Mucosa of stomach (tissue), 1 donor: ENCODE results near the gene CABP2.

Experiments
- H3K27me3 ChIP-seq: one replicate; pipeline ENCODE4 v1.7.0; 2013; ENCODE audit warnings: mild to moderate bottlenecking, low read length; ENCODE audit not compliant: control insufficient read depth, insufficient read depth
- H3K36me3 ChIP-seq: one replicate; pipeline ENCODE4 v1.7.0; 2013; ENCODE audit warnings: low read length; ENCODE audit not compliant: control insufficient read depth, insufficient read depth
- H3K4me1 ChIP-seq: one replicate; pipeline ENCODE4 v1.7.0; 2013; ENCODE audit warnings: mild to moderate bottlenecking, low read length; ENCODE audit not compliant: control insufficient read depth, insufficient read depth
- H3K4me3 ChIP-seq: one replicate; pipeline ENCODE4 v1.7.0; 2013; ENCODE audit warnings: low read length
- H3K9ac ChIP-seq: one replicate; pipeline ENCODE4 v1.7.0; 2013; ENCODE audit warnings: mild to moderate bottlenecking, low read length, moderate library complexity
- H3K9me3 ChIP-seq: one replicate; pipeline ENCODE4 v1.7.0; 2013; ENCODE audit warnings: mild to moderate bottlenecking, low read length, moderate library complexity; ENCODE audit not compliant: control insufficient read depth
- donor health status: Pancreatic carcinoma.

Gene CABP2

DNA sequence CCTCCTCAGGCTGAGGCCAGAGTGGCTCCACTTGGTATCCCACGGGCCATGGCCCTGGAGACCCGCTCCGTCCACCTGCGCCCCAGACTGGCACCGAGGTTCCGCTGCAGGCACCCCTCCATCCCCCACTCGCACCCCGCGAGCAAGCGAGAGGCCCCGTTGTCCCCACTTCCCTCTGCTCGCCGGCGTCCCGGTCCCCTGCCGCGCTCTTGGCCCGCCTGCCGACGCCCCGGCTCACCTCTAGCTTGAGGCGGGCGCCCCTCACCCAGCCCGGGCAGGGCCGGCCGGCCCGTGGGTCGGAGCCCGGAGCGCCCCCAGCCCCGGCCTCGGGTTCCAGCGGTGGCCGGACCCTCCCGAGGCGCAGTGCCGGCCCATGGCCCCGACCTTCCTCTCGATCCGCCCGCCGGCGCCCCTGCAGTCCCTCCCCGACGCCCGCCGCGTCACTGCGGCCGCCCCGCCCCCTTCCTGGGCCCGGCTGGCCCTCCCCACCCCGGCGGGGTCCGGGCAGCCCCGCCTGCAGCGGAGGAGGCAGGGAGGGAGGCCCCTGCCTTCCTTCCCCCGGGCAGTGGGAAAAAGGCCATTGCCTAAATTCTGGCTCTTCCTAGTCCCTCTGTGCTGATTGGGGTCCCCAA, 18.2 kb downstream of the CABP2 start, which contains the start of gene PITPNM1:
PITPNM1 (minus strand) TSS at position 414 of the 632 bp plus-strand sequence. CDS start 1,183 bp downstream, outside the sequence.
- Histone ChIP-seq H3K9me3 (no peaks in the 10 kb centered on the region), H3K27me3 (no peaks in the 10 kb centered on the region), H3K9ac (peak within 1 kb of the TSS; percentile 87), H3K4me1 (peaks cover 40% of the 10 kb centered on the region), H3K4me3 (peak within 1 kb of the TSS; percentile 86), H3K36me3 (no peaks in the 10 kb centered on the region)

DNA sequence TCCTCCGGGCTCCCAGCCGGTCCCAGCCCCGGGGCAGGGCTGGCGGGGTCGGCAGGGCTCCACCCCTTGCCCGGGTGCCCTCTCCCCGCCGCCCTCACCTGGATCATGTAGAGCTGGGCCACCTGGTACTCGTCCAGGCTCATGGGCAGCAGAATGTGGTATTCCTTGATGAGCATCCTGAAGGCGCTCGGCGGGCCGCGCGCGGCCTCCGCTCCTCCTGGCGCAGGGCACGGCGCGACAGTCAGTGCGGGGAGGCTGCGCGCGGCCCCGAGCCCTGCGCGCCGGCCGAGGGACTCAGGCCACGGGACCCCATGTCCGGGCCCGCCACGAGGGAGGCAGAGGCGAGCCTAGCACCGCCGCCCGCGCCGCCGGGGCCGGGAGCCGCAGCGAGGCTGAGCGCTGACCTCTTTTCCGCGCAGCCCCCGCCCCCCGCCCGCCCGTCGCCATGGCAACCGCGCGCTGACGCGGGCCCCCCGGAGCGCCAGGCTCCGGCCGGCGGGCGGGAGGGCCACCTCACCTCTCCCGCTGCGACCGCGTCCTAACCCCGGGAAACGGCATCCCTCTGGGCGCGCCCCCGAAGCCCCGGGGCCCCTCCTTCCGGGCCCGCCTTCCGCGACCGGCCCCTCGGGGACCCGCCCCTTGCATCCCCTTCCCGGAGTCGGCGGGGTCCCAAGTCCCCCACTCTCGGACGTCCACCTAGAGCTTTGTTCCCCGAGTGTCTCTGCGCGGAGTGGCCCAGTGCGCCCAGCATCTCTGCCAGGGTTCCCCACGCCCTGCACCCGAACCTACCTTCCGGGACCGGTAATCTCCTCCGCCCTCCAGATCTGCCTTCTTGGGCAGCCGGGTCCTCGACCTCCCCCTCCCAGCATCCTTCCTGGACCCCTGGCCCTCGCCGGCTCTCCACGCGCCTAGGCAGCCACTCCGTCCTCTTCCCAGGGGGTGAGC, 19.0 kb downstream of the CABP2 start:
- peaks cover 40% of the 10 kb centered on the region for H3K4me1 ChIP-seq
- no peaks in the 10 kb centered on the region for H3K9me3 ChIP-seq
- H3K27me3 ChIP-seq: no peaks in the 10 kb centered on the region
- peak overlapping the region; percentile 85 for H3K9ac ChIP-seq
- H3K36me3 ChIP-seq: no peaks in the 10 kb centered on the region
- H3K4me3 ChIP-seq: peak overlapping the region; percentile 86

DNA sequence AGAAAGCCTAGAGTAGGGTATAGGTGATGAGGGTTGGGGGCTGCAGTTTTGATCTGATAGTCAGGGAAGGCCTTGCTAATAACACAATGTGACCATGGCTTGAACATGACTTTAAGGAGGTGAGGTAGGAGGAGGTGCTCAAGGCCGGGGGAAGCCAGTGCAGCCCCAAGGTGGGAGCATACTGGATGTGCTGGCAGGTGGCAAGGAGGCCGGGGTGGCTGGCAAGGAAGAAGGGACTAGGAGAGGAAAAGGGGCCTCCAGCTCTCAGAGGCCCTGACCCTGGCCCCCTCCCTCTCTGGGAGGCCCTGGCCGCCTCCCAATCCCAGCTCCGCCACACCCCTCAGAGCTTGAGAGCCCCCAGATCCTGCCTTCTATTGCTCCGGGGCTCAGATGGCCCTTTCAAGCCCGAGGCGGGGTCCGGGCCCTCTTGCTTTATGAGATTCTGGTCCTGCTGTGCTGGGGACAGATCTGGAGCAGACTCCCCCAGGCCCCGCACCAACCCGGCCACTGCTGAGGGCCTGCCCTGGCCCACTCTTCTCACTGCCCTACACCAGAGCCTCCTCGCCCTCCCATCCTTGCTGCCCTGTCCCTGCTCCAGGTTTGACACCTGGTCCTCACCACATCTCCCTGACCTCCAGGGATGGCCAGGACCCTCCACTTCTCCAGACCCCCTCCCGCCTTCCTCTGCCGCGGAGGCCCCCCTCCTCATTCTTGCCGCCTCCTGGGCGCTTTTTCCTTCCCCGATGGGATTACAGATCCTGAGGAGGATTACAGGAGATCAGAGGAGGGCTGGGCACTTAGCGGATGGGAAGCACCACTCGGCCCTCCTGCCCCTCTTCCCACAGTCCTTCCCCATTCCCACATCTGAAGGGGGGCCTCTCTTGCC, 19.9 kb downstream of the CABP2 start:
- Histone ChIP-seq H3K9ac (peak overlapping the region; percentile 53), H3K36me3 (no peaks in the 10 kb centered on the region), H3K27me3 (no peaks in the 10 kb centered on the region), H3K4me3 (peak overlapping the region; percentile 16), H3K4me1 (peaks cover 33% of the 10 kb centered on the region), H3K9me3 (no peaks in the 10 kb centered on the region)

DNA sequence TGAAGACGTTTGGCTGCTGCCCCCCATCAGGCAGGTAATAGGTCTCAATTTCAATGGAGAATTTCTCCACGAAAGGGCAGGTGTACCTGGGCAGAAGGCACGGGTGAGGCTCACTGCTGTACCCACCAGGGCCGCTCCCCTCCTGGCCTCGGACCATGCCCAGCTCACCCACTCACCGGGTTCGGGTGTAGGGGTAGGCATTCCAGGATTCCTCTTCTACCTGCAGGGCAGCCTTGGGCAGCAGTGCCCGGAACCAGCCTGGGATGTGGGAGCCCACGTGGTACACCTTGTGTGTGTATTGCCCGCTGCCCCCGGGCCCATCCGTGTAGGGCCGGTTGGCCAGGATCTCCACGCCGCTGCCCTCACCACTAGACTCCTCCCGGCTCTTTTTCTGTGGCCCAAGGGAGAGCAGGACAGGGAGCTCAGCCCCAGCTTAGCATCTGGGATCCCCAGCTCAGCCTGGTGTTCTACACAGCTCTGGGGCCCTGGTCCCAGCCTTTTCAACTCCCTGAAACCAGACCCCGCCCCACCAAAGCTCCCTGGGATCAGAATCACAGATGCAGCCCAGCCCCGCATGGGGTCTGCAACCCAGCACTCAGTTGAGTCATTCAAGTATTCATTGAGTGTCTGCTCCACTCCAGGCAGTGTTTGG, 20.8 kb downstream of the CABP2 start:
- Histone ChIP-seq H3K27me3 (no peaks in the 10 kb centered on the region), H3K9ac (no peak overlapping the region), H3K4me1 (peaks cover 30% of the 10 kb centered on the region), H3K4me3 (no peak overlapping the region), H3K36me3 (no peaks in the 10 kb centered on the region), H3K9me3 (no peaks in the 10 kb centered on the region)

DNA sequence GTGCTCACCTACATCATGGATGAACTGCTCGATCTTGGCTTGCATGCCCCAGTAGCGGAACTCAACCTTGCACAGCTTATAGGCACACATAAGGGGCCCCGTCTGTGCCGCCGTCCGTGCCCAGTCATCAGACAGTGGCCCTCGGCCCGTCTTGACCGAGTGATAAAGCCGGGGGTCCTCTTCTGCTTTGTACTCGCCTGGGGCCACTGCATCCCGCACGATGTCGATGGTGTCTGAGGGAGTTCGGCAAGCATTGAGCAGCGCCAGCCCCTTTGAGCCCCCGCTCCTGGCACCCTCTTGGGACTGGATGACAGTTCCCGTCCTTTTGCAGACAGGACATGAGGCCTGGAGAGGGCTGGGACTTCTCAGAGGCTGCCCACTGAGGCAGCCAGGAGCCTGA, 21.4 kb downstream of the CABP2 start:
- H3K36me3 ChIP-seq: no peaks in the 10 kb centered on the region
- no peaks in the 10 kb centered on the region for H3K9me3 ChIP-seq
- no peak overlapping the region for H3K9ac ChIP-seq
- peaks cover 24% of the 10 kb centered on the region for H3K4me1 ChIP-seq
- H3K27me3 ChIP-seq: no peaks in the 10 kb centered on the region
- no peak overlapping the region for H3K4me3 ChIP-seq

DNA sequence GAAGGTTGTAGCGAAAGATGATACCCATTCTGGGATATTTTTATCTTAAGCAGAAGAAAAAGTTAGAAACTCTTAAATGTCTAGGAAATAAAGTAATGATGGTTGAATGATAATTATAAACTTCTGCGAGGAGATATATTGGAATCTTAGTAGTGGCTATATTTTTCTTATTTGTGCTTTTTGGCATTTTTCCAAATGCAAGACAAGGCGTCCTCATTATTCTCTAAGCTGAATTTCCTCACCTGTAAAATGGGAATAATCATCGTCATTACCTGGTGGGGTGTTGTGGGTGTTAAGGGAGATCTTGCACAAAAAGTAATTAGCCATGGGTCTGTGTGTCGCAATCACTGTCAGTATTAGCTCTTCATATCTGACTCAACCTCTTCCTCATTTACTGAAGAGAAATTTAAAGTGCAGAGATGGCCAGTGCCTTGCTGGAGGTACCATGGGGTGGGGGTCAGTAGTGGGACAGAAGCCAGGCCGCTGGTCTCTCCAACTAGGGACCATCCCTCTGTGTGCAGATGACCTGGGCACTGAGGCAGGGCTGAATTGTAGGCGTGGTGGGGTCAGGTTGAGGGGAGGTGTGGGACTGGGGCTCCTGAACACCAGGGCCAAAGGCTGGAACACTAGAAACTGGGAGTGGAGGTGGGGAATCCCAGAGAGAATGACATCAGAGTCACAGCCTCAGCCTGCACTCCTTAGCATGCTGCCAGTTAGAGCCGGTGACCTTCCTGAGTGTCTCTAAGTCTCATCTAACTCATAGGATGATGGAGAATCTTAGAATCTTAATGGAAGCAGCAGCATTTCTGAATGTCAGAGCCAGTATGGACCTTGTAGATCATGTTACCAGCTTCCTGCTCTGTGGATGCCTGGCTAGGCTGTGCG, 22.2 kb downstream of the CABP2 start:
- H3K36me3 ChIP-seq: no peaks in the 10 kb centered on the region
- no peaks in the 10 kb centered on the region for H3K27me3 ChIP-seq
- H3K4me1 ChIP-seq: peaks cover 16% of the 10 kb centered on the region
- H3K9me3 ChIP-seq: no peaks in the 10 kb centered on the region
- H3K4me3 ChIP-seq: no peak overlapping the region
- H3K9ac ChIP-seq: no peak overlapping the region

DNA sequence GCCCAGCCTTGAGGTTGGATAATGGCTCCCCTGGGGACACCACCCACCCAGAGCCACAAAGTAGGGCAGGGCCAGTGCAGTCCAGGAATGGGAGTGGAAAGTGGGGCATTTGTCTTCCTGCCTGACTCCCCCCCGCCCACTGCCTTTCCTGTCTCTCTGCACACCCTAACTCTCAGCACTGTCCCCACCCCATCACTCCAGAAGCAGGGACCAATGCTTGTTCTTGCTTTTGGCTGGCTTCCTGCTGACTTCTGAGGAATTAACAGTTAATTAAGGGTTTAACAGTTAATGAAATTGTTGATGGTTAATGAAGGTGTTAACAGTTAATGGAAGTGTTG, 22.8 kb downstream of the CABP2 start:
- no peaks in the 10 kb centered on the region for H3K27me3 ChIP-seq
- H3K4me1 ChIP-seq: peaks cover 10% of the 10 kb centered on the region
- H3K9me3 ChIP-seq: no peaks in the 10 kb centered on the region
- H3K4me3 ChIP-seq: no peak overlapping the region
- H3K36me3 ChIP-seq: no peaks in the 10 kb centered on the region
- no peak overlapping the region for H3K9ac ChIP-seq

DNA sequence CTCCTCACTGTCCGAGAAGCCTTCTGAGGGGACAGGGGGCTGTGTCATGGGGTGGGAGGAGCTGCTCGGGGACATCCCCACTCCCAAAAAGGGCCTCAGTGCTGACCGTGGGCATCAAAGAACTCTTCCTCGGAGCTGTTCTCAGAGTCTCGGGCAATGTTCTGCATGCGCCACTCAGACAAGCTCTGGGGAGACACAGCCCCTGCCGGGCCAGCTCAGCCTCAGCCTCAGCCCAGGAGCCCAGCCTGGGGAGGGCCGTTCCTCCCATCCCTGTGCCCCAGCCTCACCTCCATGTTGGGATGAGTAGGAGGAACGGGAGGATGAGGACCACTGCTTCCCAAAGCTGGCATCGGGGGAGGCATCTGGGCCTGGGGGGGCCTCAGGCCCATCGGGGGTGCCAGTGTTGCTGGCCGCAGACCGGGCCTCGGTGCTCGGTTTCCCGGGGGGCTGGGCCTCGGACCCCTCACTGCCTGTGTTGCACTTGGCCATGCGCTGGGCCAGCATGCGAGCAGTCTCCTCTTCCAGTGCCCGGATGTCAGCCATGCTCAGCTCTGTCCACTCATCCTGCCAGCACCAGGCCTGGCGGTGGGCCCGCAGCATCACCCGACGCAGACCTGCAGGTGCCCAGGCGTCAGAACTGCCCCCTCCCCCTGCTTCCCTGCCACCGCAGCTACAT, 23.3 kb downstream of the CABP2 start:
- no peak overlapping the region for H3K4me3 ChIP-seq
- no peaks in the 10 kb centered on the region for H3K36me3 ChIP-seq
- peaks cover 8% of the 10 kb centered on the region for H3K4me1 ChIP-seq
- no peak overlapping the region for H3K9ac ChIP-seq
- H3K27me3 ChIP-seq: no peaks in the 10 kb centered on the region
- no peaks in the 10 kb centered on the region for H3K9me3 ChIP-seq

DNA sequence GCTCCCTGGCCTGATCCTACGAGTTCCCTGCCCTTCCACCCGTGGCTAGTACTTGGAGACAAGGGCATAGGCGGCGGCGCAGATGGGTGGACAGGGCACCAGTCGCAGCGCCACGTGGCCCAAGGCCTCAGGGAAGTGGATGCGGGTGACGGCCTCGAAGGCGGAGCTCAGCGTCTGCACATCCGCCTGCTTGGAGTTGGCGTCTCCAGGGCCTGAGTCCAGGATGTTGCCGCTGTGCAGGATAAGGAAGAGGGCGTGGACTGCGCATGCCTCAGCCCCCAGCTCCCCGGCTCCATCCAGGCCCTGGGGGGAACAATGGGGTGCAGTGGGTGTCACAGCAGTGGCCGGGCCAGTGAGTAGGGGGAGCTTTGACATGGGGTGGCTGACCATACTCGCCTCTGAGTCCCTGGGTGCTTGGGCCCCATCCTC, 24.7 kb downstream of the CABP2 start:
- H3K9ac ChIP-seq: no peak overlapping the region
- no peaks in the 10 kb centered on the region for H3K36me3 ChIP-seq
- H3K4me1 ChIP-seq: peaks cover 3% of the 10 kb centered on the region
- H3K4me3 ChIP-seq: no peak overlapping the region
- no peaks in the 10 kb centered on the region for H3K9me3 ChIP-seq
- H3K27me3 ChIP-seq: no peaks in the 10 kb centered on the region

DNA sequence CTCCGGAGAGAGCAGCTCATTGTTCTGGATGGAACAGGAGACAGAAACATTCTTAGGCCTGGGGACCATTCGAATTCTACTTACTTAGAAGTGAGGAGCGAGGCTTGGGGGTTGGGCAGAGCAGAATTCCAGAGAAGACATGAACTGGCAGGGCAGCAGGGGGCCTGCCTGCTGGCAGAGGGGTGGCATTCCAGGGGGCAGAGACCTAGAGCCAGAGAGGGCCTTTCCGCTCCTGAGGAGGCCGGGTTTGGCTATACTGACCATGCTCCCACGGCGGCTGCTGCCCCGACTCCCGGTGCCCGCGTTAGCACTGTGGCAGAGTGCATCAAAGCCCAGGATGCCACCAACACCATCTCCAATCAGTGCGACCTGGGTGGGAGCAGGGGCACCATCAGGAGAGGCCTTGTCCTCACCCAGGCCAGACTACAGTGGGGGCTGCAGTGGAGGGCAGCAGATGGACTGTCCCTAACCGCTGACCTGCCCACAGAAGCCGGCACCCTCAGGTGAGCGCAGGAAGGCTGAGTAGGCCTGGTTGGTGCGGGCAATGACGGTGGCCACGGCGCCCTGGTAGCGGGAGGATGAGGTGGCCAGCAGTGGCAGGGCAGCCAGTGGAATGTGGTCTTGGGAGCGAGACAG, 25.5 kb downstream of the CABP2 start:
- no peaks in the 10 kb centered on the region for H3K4me1 ChIP-seq
- H3K9me3 ChIP-seq: no peaks in the 10 kb centered on the region
- no peak overlapping the region for H3K4me3 ChIP-seq
- no peaks in the 10 kb centered on the region for H3K27me3 ChIP-seq
- no peak overlapping the region for H3K9ac ChIP-seq
- no peaks in the 10 kb centered on the region for H3K36me3 ChIP-seq
